GM12878 (cell line): ENCODE results near the gene SLC4A3. TPM values are rescaled to one million over a fixed set of nuclear protein-coding genes. Genes with fewer than 3 reads are reported as not detected.

Source experiments
- ATAC-seq: fragments of 200-7000 bp; cut with Tn5 transposase; 3 replicates; pipeline ENCODE4 v1.9.1; 2020; ENCODE audit warnings: mild to moderate bottlenecking, moderate library complexity
- BruUV-seq: library from RNA; stranded (reverse); fragments of 400-500 nt; replicated peaks from 2 replicates; lab custom pipeline; 2021; lab: Mats Ljungman, UMichigan
- CTCF ChIA-PET: fragments of 300-600 bp; sonication (Branson Sonifier 250); formaldehyde crosslinking; extraction: SDS; loops from one replicate; lab custom pipeline; 2021; ENCODE audit warnings: inconsistent platforms; lab: Yijun Ruan, JAX
- POLR2A ChIA-PET: fragments of 350-600 bp; formaldehyde crosslinking; extraction: SDS; loops from one replicate; lab custom pipeline; 2021; ENCODE audit warnings: inconsistent platforms; lab: Charles Lee
- RAD21 ChIA-PET: fragments of 300-600 bp; sonication (Branson Sonifier 250); formaldehyde crosslinking; loops from one replicate; lab custom pipeline; 2023; ENCODE audit warnings: antibody characterized with exemption; ENCODE audit not compliant: unreplicated experiment; lab: Charles Lee
- SMC1A ChIA-PET: fragments of 300-600 bp; sonication (Branson Sonifier 250); formaldehyde crosslinking; loops from one replicate; lab custom pipeline; 2023; ENCODE audit not compliant: unreplicated experiment, uncharacterized antibody; lab: Charles Lee
- DNase-seq: peaks from one replicate; pipeline ENCODE4 v3.0.0-alpha.2; 2011; ENCODE audit warnings: low read depth, low spot score
- FAIRE-seq: peaks from 3 replicates; lab custom pipeline; 2011; peaks lifted over from hg19 to GRCh38; lab: Jason Lieb, UNC
- H2AFZ ChIP-seq: 2 replicates; pipeline ENCODE4 v1.6.0; 2011; ENCODE audit warnings: low read depth, low read length, control low read depth; ENCODE audit not compliant: control insufficient read depth
- H3K27ac ChIP-seq: 2 replicates; pipeline ENCODE4 v1.5.1; 2011; ENCODE audit warnings: control low read depth; ENCODE audit not compliant: control insufficient read depth, insufficient read depth
- H3K27me3 ChIP-seq, 2 experiments: replicated peaks in 1 of 2; 2 replicates each; pipeline versions ENCODE4 v1.6.0 to v1.6.1; 2011; ENCODE audit warnings: low read length in 1 of 2; ENCODE audit not compliant: control insufficient read depth in 2 of 2, insufficient read depth in 2 of 2
- H3K36me3 ChIP-seq, 2 experiments: 2 replicates each; pipeline ENCODE4 v1.5.1; 2011; ENCODE audit warnings: low read length in 1 of 2; ENCODE audit not compliant: control insufficient read depth in 2 of 2, insufficient read depth in 2 of 2
- H3K4me1 ChIP-seq: 2 replicates; pipeline ENCODE4 v1.6.1; 2011; ENCODE audit warnings: mild to moderate bottlenecking, low read length, moderate library complexity, mixed read lengths; ENCODE audit not compliant: control insufficient read depth, insufficient read depth
- H3K4me2 ChIP-seq: 2 replicates; pipeline ENCODE4 v1.6.0; 2011; ENCODE audit warnings: control low read depth; ENCODE audit not compliant: control insufficient read depth, insufficient read depth
- H3K4me3 ChIP-seq: fragments of 200-600 bp; sonication (generic); 2 replicates; pipeline ENCODE4 v1.5.1; 2016
- H3K79me2 ChIP-seq: 2 replicates; pipeline ENCODE4 v1.6.0; 2011; ENCODE audit warnings: low read length; ENCODE audit not compliant: control insufficient read depth, insufficient read depth
- H3K9ac ChIP-seq: 2 replicates; pipeline ENCODE4 v1.8.0; 2011; ENCODE audit warnings: low read length, control low read depth, mixed read lengths; ENCODE audit not compliant: control insufficient read depth, insufficient read depth
- H3K9me3 ChIP-seq: replicated peaks from 3 replicates; pipeline ENCODE4 v1.5.1; 2011; ENCODE audit warnings: mild to moderate bottlenecking, low read length; ENCODE audit not compliant: control insufficient read depth, insufficient read depth
- H4K20me1 ChIP-seq: 2 replicates; pipeline ENCODE4 v1.6.0; 2011; ENCODE audit not compliant: control insufficient read depth, insufficient read depth
- HDAC6 ChIP-seq: fragments of 200-600 bp; sonication (generic); IDR thresholded peaks from one replicate; pipeline ENCODE4 v1.8.0; 2017; ENCODE audit warnings: antibody characterized with exemption; ENCODE audit not compliant: unreplicated experiment
- PML ChIP-seq: IDR thresholded peaks from 2 replicates; pipeline ENCODE4 v1.6.1; 2012; ENCODE audit warnings: low read length, inconsistent platforms
- RAD51 ChIP-seq: fragments of 450-650 bp; IDR thresholded peaks from 2 replicates; pipeline ENCODE4 v1.6.1; 2016; ENCODE audit warnings: moderate library complexity, mild to moderate bottlenecking, inconsistent platforms
- RCOR1 ChIP-seq: conservative IDR thresholded peaks from 2 replicates; pipeline ENCODE4 v1.6.1; 2012; ENCODE audit warnings: low read depth, low read length, improper control_type of control experiment
- TARDBP ChIP-seq: IDR thresholded peaks from 2 replicates; pipeline ENCODE4 v1.6.1; 2016; ENCODE audit warnings: borderline replicate concordance
- WGBS: methylation state at CpG from one replicate; pipeline ENCODE4 v1.1.6; 2016; ENCODE audit warnings: low lambda C conversion rate; ENCODE audit not compliant: insufficient replicate concordance, insufficient coverage; ENCODE audit errors: missing lambda C conversion rate; 5-methylcytosine and 5-hydroxymethylcytosine counted together
- in situ Hi-C: fragments of 300-500 bp; cut with MboI; formaldehyde crosslinking; loops from 9 replicates; pipeline ENCODE4 v1.14.3; 2018; ENCODE audit warnings: mixed read lengths
- intact Hi-C: fragments of 100-400 bp; cut with micrococcal nuclease; formaldehyde crosslinking; loops from one replicate; pipeline ENCODE4 v1.14.2; 2022; ENCODE audit not compliant: unreplicated experiment
- polyA plus RNA-seq, 11 experiments: library from polyadenylated mRNA; depleted of rRNA in 4 of 11; unstranded in 6 of 11; stranded (reverse) in 5 of 11; fragments of >200 nt; fragmentation: Nextera tagmentation in 4 of 11; fragmentation: Illumina TruSeq in 1 of 11; extraction: Ambion mirVana in 4 of 11; extraction: Trizol in 1 of 11; gene quantifications; 1 replicate in 1 of 11; 2 replicates in 10 of 11; pipeline versions ENCODE4 v1.2.1 to v1.2.3, GENCODE V29; 2011 to 2016; ENCODE audit warnings: inconsistent platforms in 2 of 11, missing spikeins in 2 of 11, low read depth in 1 of 11
- total RNA-seq, 4 experiments: library from RNA; depleted of rRNA in 3 of 4; stranded (reverse); fragments of >200 nt in 3 of 4; fragmentation: Illumina TruSeq in 1 of 4; extraction: Trizol in 1 of 4; gene quantifications; 2 replicates each; pipeline versions ENCODE4 v1.2.1 to v1.2.3, GENCODE V29; 2013 to 2021
- TF ChIP-seq, protein P1 (sequence below): IDR thresholded peaks from 2 replicates; pipeline ENCODE4 v1.6.1; 2012; ENCODE audit warnings: mild to moderate bottlenecking, low read depth, low read length
- TF ChIP-seq, protein P2 (sequence below): fragments of 450-650 bp; IDR thresholded peaks from 2 replicates; pipeline ENCODE4 v1.6.1; 2014; ENCODE audit warnings: mild to moderate bottlenecking
- TF ChIP-seq, protein P3 (sequence below): fragments of 450-650 bp; formaldehyde crosslinking; IDR thresholded peaks from 2 replicates; pipeline ENCODE4 v1.4.0; 2020; ENCODE audit warnings: mild to moderate bottlenecking, moderate library complexity

Gene SLC4A3
- total and polyA plus RNA-seq, 10 of the 15 experiments (the other 5 are each of a cell fraction or from before 2014, with no cell fraction given): 0.05 to 0.08 TPM; not detected in 8

DNA sequence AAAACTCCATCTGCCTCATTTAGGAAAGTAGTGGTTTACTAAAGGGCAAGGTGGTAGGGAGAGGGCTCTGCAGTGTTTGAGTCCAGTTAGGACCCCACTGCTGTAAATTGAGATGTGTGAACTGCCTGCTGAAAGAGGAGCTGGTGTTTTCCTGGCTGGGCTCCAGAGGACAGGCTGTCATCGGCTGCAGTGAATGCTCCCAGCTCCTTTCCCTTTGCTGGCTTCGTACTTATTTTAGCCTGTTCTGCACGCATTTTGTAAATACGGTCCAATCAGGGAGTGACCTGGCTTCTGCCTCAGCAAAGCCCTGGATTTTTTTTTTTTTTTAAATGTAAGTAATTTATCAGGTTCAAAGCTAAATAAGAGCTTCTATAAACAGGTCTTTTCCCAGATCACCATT, 37.5 kb downstream of the SLC4A3 start (continued):
- TF ChIP-seq, protein P1, sequence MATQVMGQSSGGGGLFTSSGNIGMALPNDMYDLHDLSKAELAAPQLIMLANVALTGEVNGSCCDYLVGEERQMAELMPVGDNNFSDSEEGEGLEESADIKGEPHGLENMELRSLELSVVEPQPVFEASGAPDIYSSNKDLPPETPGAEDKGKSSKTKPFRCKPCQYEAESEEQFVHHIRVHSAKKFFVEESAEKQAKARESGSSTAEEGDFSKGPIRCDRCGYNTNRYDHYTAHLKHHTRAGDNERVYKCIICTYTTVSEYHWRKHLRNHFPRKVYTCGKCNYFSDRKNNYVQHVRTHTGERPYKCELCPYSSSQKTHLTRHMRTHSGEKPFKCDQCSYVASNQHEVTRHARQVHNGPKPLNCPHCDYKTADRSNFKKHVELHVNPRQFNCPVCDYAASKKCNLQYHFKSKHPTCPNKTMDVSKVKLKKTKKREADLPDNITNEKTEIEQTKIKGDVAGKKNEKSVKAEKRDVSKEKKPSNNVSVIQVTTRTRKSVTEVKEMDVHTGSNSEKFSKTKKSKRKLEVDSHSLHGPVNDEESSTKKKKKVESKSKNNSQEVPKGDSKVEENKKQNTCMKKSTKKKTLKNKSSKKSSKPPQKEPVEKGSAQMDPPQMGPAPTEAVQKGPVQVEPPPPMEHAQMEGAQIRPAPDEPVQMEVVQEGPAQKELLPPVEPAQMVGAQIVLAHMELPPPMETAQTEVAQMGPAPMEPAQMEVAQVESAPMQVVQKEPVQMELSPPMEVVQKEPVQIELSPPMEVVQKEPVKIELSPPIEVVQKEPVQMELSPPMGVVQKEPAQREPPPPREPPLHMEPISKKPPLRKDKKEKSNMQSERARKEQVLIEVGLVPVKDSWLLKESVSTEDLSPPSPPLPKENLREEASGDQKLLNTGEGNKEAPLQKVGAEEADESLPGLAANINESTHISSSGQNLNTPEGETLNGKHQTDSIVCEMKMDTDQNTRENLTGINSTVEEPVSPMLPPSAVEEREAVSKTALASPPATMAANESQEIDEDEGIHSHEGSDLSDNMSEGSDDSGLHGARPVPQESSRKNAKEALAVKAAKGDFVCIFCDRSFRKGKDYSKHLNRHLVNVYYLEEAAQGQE: no peak
- TF ChIP-seq, protein P2, sequence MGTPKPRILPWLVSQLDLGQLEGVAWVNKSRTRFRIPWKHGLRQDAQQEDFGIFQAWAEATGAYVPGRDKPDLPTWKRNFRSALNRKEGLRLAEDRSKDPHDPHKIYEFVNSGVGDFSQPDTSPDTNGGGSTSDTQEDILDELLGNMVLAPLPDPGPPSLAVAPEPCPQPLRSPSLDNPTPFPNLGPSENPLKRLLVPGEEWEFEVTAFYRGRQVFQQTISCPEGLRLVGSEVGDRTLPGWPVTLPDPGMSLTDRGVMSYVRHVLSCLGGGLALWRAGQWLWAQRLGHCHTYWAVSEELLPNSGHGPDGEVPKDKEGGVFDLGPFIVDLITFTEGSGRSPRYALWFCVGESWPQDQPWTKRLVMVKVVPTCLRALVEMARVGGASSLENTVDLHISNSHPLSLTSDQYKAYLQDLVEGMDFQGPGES: no peak
- no peak for TF ChIP-seq PML

DNA sequence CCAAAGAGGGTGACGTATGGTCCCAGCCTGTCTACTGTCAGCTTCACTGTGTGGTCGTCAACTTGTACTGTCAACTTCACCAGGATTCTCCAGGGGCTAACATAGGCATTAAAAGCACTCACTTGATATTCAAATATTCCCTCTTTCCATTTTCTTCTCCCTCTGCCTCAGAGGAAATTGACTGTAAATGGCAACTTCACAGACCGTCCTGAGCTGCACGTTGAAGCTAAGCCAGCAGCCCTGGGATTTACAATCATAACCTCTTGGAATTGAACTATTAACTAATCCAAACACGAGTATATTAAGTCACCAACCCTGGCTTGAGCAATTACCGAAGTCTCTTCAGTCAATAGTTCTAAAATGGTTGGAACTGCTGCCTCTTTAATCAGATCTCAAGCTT, 38.5 kb downstream of the SLC4A3 start:
- RAD21 ChIA-PET: no interaction called here
- CTCF ChIA-PET: interaction anchor here (0.9 to 1.2 kb wide), 3 partner anchors 12 to 24 kb away, joined by 3 read pairs; no protein-coding TSS in a partner anchor
- Histone ChIP-seq H3K4me3 (no peak overlapping the region), H3K36me3 (no peaks in the 10 kb centered on the region), H3K4me2 (no peak overlapping the region), H3K9ac (no peak overlapping the region), H3K79me2 (no peaks in the 10 kb centered on the region), H2AFZ (no peak overlapping the region), H4K20me1 (no peaks in the 10 kb centered on the region), H3K27ac (no peak overlapping the region), H3K4me1 (peaks cover 9% of the 10 kb centered on the region), H3K27me3 (no peaks in the 10 kb centered on the region), H3K9me3 (peaks cover 5% of the 10 kb centered on the region; the same call in 1 of the 3 replicates)
- in situ Hi-C loops (no loop called here), intact Hi-C loops (no loop called here)
- SMC1A ChIA-PET: no interaction called here
- no peak for FAIRE-seq
- POLR2A ChIA-PET: no interaction called here
- WGBS: 28% methylated on average over 6 of the region's 6 CpGs
- no TSS peak for BruUV-seq
- TF ChIP-seq HDAC6: no peak
- TF ChIP-seq RCOR1: no peak
- no peak for TF ChIP-seq TARDBP
- TF ChIP-seq, protein P3, sequence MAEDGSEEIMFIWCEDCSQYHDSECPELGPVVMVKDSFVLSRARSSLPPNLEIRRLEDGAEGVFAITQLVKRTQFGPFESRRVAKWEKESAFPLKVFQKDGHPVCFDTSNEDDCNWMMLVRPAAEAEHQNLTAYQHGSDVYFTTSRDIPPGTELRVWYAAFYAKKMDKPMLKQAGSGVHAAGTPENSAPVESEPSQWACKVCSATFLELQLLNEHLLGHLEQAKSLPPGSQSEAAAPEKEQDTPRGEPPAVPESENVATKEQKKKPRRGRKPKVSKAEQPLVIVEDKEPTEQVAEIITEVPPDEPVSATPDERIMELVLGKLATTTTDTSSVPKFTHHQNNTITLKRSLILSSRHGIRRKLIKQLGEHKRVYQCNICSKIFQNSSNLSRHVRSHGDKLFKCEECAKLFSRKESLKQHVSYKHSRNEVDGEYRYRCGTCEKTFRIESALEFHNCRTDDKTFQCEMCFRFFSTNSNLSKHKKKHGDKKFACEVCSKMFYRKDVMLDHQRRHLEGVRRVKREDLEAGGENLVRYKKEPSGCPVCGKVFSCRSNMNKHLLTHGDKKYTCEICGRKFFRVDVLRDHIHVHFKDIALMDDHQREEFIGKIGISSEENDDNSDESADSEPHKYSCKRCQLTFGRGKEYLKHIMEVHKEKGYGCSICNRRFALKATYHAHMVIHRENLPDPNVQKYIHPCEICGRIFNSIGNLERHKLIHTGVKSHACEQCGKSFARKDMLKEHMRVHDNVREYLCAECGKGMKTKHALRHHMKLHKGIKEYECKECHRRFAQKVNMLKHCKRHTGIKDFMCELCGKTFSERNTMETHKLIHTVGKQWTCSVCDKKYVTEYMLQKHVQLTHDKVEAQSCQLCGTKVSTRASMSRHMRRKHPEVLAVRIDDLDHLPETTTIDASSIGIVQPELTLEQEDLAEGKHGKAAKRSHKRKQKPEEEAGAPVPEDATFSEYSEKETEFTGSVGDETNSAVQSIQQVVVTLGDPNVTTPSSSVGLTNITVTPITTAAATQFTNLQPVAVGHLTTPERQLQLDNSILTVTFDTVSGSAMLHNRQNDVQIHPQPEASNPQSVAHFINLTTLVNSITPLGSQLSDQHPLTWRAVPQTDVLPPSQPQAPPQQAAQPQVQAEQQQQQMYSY (CRISPR knock-in tag): no peak
- TF ChIP-seq RAD51: no peak
- ATAC-seq: no peak
- DNase-seq: no peak
